D721Med (cell line): ENCODE measurements around the gene EPN3.

Experiments used
- DNase-seq: peaks from one replicate; pipeline ENCODE4 v3.0.0; 2011; ENCODE audit warnings: low spot score; ENCODE audit not compliant: insufficient read length
- FAIRE-seq: peaks from 2 replicates; lab custom pipeline; 2011; peaks lifted over from hg19 to GRCh38; lab: Jason Lieb, UNC
- CTCF ChIP-seq: IDR thresholded peaks from 2 replicates; pipeline ENCODE4 v1.5.1; 2012; ENCODE audit warnings: mild to moderate bottlenecking, control low read depth; ENCODE audit not compliant: insufficient read depth; ENCODE audit errors: missing control alignments

Gene EPN3

GRCh38 chr17:50511058-50511457 is 21.5 kb upstream of the EPN3 start:
- FAIRE-seq: no peak
- no peak for DNase-seq
- TF ChIP-seq CTCF: no peak

- FAIRE-seq: no peak
- TF ChIP-seq CTCF: no peak
- no peak for DNase-seq
Observed at GRCh38 chr17:50513495-50513894, 19.0 kb upstream of the EPN3 start.

- no peak for FAIRE-seq
- no peak for TF ChIP-seq CTCF
- no peak for DNase-seq
Observed at GRCh38 chr17:50514388-50514787, 18.1 kb upstream of the EPN3 start.

- DNase-seq (no peak), FAIRE-seq (no peak)
- TF ChIP-seq CTCF: no peak
Observed at GRCh38 chr17:50514936-50515702, 17.4 kb upstream of the EPN3 start.

- FAIRE-seq (no peak), DNase-seq (no peak)
- TF ChIP-seq CTCF: no peak
Observed at GRCh38 chr17:50517011-50517410, 15.5 kb upstream of the EPN3 start.

GRCh38 chr17:50517504-50518383 is 14.8 kb upstream of the EPN3 start:
- TF ChIP-seq CTCF: no peak
- DNase-seq: peak; percentile 5
- no peak for FAIRE-seq
